Kasumi-1 (cell line): ENCODE results near the gene GIGYF2.

ENCODE experiments used
- DNase-seq, 2 experiments: peaks; one replicate each; lab custom pipeline; 2025; lab: John Stamatoyannopoulos, UW

Gene GIGYF2

GRCh38 chr2:232861353-232861752 lies 164.2 kb downstream of the GIGYF2 start:
- no peak for DNase-seq

GRCh38 chr2:232863996-232864395 lies 166.9 kb downstream of the GIGYF2 start:
- no peak for DNase-seq

GRCh38 chr2:232865165-232865564 lies 168.0 kb downstream of the GIGYF2 start:
- no peak for DNase-seq

- no peak for DNase-seq
These were observed 169.0 kb downstream of the GIGYF2 start for GRCh38 chr2:232866104-232866503.

- DNase-seq, result no peak
These were observed 172.2 kb downstream of the GIGYF2 start for GRCh38 chr2:232869138-232870017.

GRCh38 chr2:232870018-232870765 lies 173.1 kb downstream of the GIGYF2 start, which contains the start of gene SNORC:
Gene SNORC (plus strand): TSS chr2:232870264. CDS start chr2:232870342, 78 bp downstream.
- peak in 1 of 2 experiments; percentile 1 for DNase-seq

- DNase-seq, result no peak
These were observed 173.7 kb downstream of the GIGYF2 start for GRCh38 chr2:232870766-232871371.

GRCh38 chr2:232871418-232871834 lies 174.3 kb downstream of the GIGYF2 start:
- DNase-seq, result peak in 1 of 2 experiments; percentile 21

GRCh38 chr2:232871835-232872736 lies 175.0 kb downstream of the GIGYF2 start:
- no peak for DNase-seq

GRCh38 chr2:232872826-232873225 lies 175.7 kb downstream of the GIGYF2 start:
- DNase-seq, result no peak

- DNase-seq, result no peak
These were observed 176.3 kb downstream of the GIGYF2 start for GRCh38 chr2:232873292-232873908.

GRCh38 chr2:232873909-232874641 lies 176.9 kb downstream of the GIGYF2 start:
- DNase-seq, result peak; percentile 1 to 19

- no peak for DNase-seq
These were observed 177.6 kb downstream of the GIGYF2 start for GRCh38 chr2:232874677-232875223.

- DNase-seq, result peak; percentile 14 to 25
These were observed 178.4 kb downstream of the GIGYF2 start for GRCh38 chr2:232875256-232876121.

- DNase-seq, result no peak
These were observed 179.2 kb downstream of the GIGYF2 start for GRCh38 chr2:232876161-232876977.

- DNase-seq, result no peak
These were observed 179.9 kb downstream of the GIGYF2 start for GRCh38 chr2:232876978-232877441.

- no peak for DNase-seq
These were observed 180.9 kb downstream of the GIGYF2 start for GRCh38 chr2:232877940-232878511.
